Thyroid gland (tissue), 4 donors: Measurements from ENCODE around the gene SLC6A7.

Source experiments
- POLR2A ChIP-seq, 2 donors: fragments of 450-650 bp; IDR thresholded peaks; one replicate each; pipeline ENCODE4 v1.6.1; 2017; ENCODE audit warnings: antibody characterized with exemption in 2 of 2, mild to moderate bottlenecking in 2 of 2, moderate library complexity in 1 of 2
- TF ChIP-seq, protein P1 (sequence below), 6 experiments: fragments of 200-600 bp in 3 of 6; fragments of 450-650 bp in 3 of 6; sonication (generic) in 3 of 6; IDR thresholded peaks; one replicate each; pipeline ENCODE4 v1.5.1; 2016 to 2019; ENCODE audit warnings: antibody characterized with exemption in 6 of 6, mild to moderate bottlenecking in 2 of 6, inconsistent platforms in 1 of 6, moderate library complexity in 1 of 6

DNA sequence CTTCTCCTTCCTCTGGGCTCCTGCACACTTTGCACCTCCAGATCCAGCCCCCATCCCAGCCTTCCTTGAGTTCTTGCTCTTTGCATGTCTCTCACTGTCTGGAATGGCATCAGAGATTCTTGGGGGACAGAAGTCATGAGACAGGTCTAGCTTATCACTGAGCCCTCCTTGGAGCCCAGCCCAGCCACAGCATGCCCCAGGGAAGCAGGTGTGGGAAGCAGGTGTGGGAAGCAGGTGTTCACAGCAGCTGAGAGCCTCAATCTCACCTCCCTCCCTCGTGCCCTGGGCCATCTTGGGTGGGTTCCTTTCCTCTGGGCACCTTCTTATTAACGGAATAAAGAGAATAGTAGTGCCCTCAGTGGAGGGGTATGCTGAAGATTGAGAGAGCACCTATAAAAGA lies 27.2 kb downstream of the SLC6A7 start:
- TF ChIP-seq, protein P1, sequence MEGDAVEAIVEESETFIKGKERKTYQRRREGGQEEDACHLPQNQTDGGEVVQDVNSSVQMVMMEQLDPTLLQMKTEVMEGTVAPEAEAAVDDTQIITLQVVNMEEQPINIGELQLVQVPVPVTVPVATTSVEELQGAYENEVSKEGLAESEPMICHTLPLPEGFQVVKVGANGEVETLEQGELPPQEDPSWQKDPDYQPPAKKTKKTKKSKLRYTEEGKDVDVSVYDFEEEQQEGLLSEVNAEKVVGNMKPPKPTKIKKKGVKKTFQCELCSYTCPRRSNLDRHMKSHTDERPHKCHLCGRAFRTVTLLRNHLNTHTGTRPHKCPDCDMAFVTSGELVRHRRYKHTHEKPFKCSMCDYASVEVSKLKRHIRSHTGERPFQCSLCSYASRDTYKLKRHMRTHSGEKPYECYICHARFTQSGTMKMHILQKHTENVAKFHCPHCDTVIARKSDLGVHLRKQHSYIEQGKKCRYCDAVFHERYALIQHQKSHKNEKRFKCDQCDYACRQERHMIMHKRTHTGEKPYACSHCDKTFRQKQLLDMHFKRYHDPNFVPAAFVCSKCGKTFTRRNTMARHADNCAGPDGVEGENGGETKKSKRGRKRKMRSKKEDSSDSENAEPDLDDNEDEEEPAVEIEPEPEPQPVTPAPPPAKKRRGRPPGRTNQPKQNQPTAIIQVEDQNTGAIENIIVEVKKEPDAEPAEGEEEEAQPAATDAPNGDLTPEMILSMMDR (IDR thresholded peaks at IDR 0.05), result no peak
- TF ChIP-seq POLR2A (IDR thresholded peaks at IDR 0.05), result no peak
